ENCODE data around the gene LZTS2.

DNA sequence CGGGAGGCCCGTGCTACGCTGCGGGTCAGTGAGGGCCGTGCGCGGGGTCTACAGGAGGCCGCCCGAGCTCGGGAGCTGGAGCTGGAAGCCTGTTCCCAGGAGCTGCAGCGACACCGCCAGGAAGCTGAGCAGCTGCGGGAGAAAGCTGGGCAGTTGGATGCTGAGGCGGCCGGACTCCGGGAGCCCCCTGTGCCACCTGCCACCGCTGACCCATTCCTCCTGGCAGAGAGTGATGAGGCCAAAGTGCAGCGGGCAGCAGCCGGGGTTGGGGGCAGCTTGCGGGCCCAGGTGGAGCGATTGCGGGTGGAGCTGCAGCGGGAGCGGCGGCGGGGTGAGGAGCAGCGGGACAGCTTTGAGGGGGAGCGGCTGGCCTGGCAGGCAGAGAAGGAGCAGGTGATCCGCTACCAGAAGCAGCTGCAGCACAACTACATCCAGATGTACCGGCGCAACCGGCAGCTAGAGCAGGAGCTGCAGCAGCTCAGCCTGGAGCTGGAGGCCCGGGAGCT, 7.0 kb downstream of the LZTS2 start:
- no peak for TF ChIP-seq ZFX (IDR thresholded peaks at IDR 0.05)
- TF ChIP-seq, protein P1, sequence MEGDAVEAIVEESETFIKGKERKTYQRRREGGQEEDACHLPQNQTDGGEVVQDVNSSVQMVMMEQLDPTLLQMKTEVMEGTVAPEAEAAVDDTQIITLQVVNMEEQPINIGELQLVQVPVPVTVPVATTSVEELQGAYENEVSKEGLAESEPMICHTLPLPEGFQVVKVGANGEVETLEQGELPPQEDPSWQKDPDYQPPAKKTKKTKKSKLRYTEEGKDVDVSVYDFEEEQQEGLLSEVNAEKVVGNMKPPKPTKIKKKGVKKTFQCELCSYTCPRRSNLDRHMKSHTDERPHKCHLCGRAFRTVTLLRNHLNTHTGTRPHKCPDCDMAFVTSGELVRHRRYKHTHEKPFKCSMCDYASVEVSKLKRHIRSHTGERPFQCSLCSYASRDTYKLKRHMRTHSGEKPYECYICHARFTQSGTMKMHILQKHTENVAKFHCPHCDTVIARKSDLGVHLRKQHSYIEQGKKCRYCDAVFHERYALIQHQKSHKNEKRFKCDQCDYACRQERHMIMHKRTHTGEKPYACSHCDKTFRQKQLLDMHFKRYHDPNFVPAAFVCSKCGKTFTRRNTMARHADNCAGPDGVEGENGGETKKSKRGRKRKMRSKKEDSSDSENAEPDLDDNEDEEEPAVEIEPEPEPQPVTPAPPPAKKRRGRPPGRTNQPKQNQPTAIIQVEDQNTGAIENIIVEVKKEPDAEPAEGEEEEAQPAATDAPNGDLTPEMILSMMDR (conservative IDR thresholded peaks at IDR 0.05), result no peak
